Stomach smooth muscle (tissue), 2 donors: ENCODE measurements around the gene RAD50.
"Not testable (repeated sequence)": the region's sequence is repeated elsewhere in the genome, so short reads cannot be mapped to it uniquely, and the experiment has no call there.

Experiments
- H3K27ac ChIP-seq: one replicate; pipeline ENCODE4 v1.7.0; 2013; ENCODE audit warnings: mild to moderate bottlenecking, low read length, inconsistent platforms
- H3K27me3 ChIP-seq, 2 donors: one replicate each; pipeline ENCODE4 v1.7.0; 2013; ENCODE audit warnings: low read length in 2 of 2; ENCODE audit not compliant: insufficient read depth in 2 of 2, control insufficient read depth in 1 of 2
- H3K36me3 ChIP-seq, 2 donors: one replicate each; pipeline ENCODE4 v1.7.0; 2013; ENCODE audit warnings: low read length in 2 of 2; ENCODE audit not compliant: control insufficient read depth in 2 of 2, insufficient read depth in 2 of 2
- H3K4me1 ChIP-seq: one replicate; pipeline ENCODE4 v1.7.0; 2013; ENCODE audit warnings: low read length; ENCODE audit not compliant: control insufficient read depth, insufficient read depth
- H3K4me3 ChIP-seq, 2 donors: one replicate each; pipeline ENCODE4 v1.7.0; 2013; ENCODE audit warnings: low read length in 2 of 2
- H3K9ac ChIP-seq, 2 donors: one replicate each; pipeline ENCODE4 v1.7.0; 2013; ENCODE audit warnings: low read length in 2 of 2, mild to moderate bottlenecking in 1 of 2
- H3K9me3 ChIP-seq, 2 donors: one replicate each; pipeline ENCODE4 v1.7.0; 2013; ENCODE audit warnings: low read length in 2 of 2; ENCODE audit not compliant: control insufficient read depth in 2 of 2
- donor health status: healthy.
- donor health status: Pancreatic carcinoma.

Gene RAD50

DNA sequence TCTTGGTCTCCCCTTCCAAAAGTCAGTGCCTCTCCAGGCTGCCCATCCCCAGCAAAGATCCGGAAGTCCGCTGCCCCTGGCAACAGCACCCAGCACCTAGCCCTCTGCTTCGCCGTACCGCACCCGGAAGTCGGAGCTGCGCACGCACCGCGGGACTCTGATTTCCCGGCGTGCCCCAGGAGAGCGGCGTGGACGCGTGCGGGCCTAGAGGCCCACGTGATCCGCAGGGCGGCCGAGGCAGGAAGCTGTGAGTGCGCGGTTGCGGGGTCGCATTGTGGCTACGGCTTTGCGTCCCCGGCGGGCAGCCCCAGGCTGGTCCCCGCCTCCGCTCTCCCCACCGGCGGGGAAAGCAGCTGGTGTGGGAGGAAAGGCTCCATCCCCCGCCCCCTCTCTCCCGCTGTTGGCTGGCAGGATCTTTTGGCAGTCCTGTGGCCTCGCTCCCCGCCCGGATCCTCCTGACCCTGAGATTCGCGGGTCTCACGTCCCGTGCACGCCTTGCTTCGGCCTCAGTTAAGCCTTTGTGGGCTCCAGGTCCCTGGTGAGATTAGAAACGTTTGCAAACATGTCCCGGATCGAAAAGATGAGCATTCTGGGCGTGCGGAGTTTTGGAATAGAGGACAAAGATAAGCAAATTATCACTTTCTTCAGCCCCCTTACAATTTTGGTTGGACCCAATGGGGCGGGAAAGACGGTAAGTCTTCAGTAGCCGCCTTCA lies at the start of gene RAD50:
Gene RAD50 (plus strand): TSS at position 215 of the 715 bp plus-strand sequence. CDS start 348 bp downstream, at position 563.
- peak within 1 kb of the TSS; percentile 85 to 93 for H3K4me3 ChIP-seq
- peak within 1 kb of the TSS; percentile 91 to 95 for H3K9ac ChIP-seq
- no peaks in the 10 kb centered on the region for H3K27me3 ChIP-seq
- peaks cover 2 to 9% of the 10 kb centered on the region in 2 donors for H3K36me3 ChIP-seq
- no peaks in the 10 kb centered on the region for H3K9me3 ChIP-seq
- peak within 1 kb of the TSS; percentile 76 for H3K27ac ChIP-seq
- H3K4me1 ChIP-seq, result peaks cover 6% of the 10 kb centered on the region

DNA sequence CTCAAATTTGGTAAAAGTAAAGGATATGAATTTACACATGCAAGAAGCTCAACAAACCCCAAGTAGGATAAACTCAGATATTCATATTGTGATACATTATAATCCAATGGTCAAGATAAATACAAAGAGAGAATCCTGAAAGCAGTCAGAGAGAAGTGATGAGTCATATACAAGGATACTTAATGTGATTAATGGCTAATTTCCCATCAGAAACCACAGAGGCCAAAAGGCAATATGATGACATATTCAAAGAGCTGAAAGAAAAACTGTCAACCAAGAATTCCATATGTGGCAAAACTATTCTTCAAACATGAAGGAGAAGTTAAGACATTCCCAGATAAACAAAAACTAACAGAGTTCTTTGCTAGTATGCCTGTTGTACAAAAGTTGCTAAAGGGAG lies 46.7 kb upstream of the RAD50 start:
- Histone ChIP-seq H3K9me3 (no peaks in the 10 kb centered on the region), H3K9ac (no peak overlapping the region), H3K4me1 (peaks cover 11% of the 10 kb centered on the region), H3K27me3 (no peaks in the 10 kb centered on the region), H3K27ac (no peak overlapping the region), H3K36me3 (no peaks in the 10 kb centered on the region), H3K4me3 (no peak overlapping the region)

DNA sequence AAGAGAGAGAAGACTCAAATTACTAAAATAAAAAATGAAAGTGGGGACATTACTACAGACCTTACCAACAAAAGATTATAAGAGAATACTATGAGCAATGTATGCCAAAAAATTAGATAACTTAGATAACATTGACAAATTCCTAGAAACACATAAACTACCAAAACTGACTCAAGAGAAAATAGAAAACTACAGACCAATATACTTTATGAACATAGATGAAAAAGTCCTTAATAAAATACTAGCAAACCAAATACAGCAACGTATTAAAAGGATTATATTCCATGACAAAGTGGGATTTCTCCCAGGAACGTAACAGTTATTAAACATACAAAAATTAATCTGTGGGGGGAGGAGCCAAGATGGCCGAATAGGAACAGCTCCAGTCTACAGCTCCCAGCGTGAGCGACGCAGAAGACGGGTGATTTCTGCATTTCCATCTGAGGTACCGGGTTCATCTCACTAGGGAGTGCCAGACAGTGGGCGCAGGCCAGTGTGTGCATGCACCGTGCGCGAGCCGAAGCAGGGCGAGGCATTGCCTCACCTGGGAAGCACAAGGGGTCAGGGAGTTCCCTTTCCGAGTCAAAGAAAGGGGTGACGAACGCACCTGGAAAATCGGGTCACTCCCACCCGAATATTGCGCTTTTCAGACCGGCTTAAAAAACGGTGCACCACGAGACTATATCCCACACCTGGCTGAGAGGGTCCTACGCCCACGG lies 43.0 kb upstream of the RAD50 start:
- H3K4me1 ChIP-seq, H3K36me3 ChIP-seq, H3K27me3 ChIP-seq, H3K27ac ChIP-seq, H3K9me3 ChIP-seq, H3K4me3 ChIP-seq, H3K9ac ChIP-seq: not testable (repeated sequence)

DNA sequence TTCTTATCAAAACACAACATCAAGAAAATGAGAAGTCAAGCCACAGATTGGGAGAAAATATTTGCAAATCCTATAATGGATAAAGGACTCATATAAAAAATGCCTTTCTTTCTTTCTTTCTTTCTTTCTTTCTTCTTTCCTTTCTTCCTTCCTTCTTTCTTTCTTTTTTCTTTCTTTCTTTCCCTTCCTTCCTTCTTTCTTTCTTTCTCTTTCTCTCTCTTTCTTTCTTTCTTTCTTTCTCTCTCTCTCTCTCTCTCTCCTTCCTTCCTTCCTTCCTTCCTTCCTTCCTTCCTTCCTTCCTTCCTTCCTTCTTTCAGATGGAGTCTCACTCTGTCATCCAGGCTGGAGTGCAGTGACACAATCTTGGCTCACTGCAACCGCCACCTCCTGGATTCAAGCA lies 34.7 kb upstream of the RAD50 start:
- not testable (repeated sequence) for H3K9ac ChIP-seq, H3K4me1 ChIP-seq, H3K36me3 ChIP-seq, H3K9me3 ChIP-seq, H3K27me3 ChIP-seq, H3K27ac ChIP-seq, H3K4me3 ChIP-seq

DNA sequence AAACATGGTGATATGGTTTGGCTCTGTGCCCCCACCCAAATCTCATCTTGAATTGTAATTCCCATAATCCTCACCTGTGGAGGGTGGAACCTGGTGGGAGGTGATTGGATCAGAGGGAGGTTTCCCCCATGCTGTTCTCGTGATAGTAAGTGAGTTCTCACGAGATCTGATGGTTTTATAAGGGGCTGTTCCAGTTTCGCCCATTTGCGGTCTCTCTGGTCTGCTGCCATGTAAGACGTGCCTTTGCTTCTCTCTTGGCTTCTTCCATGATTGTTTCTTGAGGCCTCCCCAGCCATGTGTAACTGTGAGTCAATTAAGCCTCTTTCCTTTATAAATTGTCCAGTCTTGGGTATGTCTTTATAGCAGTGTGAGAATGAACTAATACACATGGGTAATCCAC lies 31.9 kb upstream of the RAD50 start:
- not testable (repeated sequence) for H3K27ac ChIP-seq, H3K27me3 ChIP-seq, H3K4me3 ChIP-seq, H3K4me1 ChIP-seq, H3K36me3 ChIP-seq, H3K9ac ChIP-seq, H3K9me3 ChIP-seq

DNA sequence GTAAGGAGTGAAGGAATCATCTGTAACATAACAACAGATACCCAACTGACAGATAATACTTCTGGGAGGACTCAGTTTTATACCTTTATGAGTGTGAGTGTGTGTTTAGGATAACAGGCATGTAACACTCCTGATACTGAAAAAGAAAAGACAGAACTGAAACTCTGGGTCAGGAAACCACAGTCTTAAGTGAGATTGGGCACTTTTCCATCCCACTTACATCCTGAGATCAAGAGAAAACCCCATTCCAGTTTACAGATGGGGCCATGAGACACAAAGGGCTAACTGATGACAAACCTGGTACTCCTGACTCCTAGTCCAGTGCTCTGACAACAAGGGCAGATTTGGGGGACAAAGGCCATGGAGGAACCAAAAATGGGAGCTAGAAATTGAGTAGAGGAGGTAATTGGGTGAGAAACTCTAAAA lies 31.5 kb upstream of the RAD50 start:
- Histone ChIP-seq H3K9me3 (no peaks in the 10 kb centered on the region), H3K9ac (no peak overlapping the region), H3K27ac (no peak overlapping the region), H3K36me3 (no peaks in the 10 kb centered on the region), H3K4me1 (no peaks in the 10 kb centered on the region), H3K27me3 (no peaks in the 10 kb centered on the region), H3K4me3 (no peak overlapping the region)

DNA sequence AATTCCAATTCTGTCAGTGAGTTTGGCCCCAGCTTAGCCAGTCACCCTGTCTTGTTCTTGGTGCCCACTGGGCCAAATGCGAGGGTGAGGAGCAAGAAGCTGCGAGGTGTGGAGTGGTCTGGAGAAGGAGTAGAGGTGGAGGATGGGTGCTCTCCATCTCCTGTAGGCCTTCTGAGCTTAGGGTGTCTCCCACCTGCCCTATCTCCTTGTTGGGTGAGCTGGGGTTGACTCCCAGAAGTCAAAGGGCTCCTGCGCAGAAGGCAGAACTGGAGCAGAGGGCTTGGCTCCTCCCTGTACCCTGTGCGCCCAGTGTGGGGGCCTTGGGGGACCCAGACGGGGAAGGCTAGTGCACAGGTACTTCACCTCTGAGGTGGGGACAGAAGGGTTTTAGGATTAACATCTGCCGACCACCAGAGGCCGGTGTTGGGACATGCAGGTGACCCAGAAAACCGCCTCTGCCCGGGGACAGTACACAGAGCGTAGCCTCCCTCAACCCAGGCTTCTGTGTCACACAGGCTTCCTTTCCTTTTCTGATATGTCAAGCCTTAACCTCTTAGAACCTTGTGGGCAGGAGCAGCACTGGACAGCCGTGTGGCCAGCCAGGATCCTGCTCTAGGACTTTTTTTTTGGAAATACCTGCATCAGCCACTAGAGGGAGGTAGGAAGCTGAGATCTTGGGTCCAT lies 30.3 kb upstream of the RAD50 start:
- H3K9ac ChIP-seq, result no peak overlapping the region
- no peaks in the 10 kb centered on the region for H3K36me3 ChIP-seq
- H3K27ac ChIP-seq, result no peak overlapping the region
- no peaks in the 10 kb centered on the region for H3K27me3 ChIP-seq
- no peaks in the 10 kb centered on the region for H3K9me3 ChIP-seq
- H3K4me3 ChIP-seq, result no peak overlapping the region
- no peaks in the 10 kb centered on the region for H3K4me1 ChIP-seq

DNA sequence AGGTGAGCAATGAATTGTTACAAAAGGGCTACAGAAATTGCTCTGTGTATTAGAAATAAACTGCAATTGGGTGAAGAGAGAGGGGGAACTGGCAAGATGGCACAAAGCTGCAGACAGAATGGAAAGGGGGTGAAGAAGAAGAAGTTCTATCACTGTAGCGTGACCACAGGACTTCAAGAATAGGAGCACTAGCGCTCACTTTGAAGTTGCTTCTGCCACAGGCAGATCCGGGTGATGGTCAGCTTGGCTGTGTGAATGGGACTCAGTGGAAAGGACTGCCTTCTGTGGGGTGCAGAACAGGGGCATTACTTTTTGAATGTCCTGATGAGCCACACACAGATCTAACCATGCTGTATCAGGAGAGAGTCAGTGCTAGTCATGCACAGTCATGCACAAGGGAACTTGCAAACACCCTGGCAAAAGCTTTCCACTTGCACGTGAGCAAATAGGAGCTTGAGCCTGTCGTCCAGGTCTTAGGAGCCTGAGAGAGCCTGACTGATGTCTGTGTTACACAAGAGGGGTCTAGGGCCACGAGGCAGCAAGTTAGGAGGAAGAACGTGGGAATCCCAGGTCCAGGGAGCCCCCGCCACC lies 29.7 kb upstream of the RAD50 start:
- H3K4me1 ChIP-seq, result no peaks in the 10 kb centered on the region
- H3K36me3 ChIP-seq, result no peaks in the 10 kb centered on the region
- H3K9ac ChIP-seq, result no peak overlapping the region
- no peak overlapping the region for H3K4me3 ChIP-seq
- H3K27me3 ChIP-seq, result no peaks in the 10 kb centered on the region
- H3K9me3 ChIP-seq, result no peaks in the 10 kb centered on the region
- no peak overlapping the region for H3K27ac ChIP-seq

DNA sequence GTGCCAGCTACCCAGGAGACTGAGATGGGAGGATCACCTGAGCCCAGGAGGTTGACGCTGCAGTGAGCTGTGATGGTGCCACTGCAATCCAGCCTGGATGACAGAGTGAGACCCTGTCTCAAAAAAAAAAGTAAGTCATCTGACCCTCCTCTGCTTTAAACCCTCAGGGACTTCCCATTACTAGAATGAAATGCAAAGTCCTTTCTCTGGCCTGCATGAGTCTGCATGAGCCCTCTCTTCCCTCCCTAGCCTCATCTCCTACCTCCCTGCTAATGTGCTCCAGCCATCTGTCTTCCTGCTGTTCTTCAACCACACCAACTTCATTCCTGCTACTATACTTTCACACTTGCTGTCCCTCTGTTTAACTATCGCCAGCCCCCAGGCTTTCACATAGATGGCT lies 28.8 kb upstream of the RAD50 start:
- no peak overlapping the region for H3K27ac ChIP-seq
- no peaks in the 10 kb centered on the region for H3K9me3 ChIP-seq
- no peaks in the 10 kb centered on the region for H3K27me3 ChIP-seq
- H3K9ac ChIP-seq, result no peak overlapping the region
- no peaks in the 10 kb centered on the region for H3K36me3 ChIP-seq
- no peaks in the 10 kb centered on the region for H3K4me1 ChIP-seq
- H3K4me3 ChIP-seq, result no peak overlapping the region

DNA sequence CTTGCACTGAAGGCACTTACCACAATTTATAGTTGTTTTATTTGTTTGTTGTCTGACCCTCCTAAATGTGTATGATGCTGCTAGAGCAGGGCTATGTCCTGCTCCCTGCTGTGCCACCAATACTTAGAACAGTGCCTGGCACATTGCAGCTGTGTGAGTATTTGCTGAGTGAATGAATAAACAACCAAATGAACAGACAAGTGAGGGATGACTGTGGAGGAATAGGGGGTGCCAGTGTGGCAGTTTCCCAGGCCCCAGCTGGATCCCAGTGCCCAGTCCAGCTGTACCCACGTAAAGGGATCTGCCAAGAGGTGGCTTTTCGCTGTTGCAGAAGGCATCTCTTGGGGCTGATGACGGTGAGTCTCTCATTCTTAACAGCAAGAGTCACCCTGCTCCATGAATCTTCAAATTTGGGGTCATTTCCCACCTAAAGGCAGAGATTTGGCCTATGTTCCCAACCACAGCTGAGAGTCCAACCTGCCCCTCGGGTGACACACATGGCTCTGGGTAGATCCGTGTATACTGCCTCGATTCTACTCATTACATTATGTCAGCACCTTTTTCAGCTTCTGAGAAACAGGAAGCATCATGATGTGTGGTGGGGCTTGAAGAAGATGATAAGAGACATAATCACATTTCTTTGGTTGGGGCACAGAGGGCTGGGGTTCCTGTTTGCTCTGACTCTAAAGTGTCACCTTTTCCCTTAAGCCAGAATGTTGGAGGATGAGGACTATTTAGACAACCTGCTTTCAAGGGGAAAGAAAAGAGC lies 27.7 kb upstream of the RAD50 start:
- H3K4me3 ChIP-seq, result no peak overlapping the region
- H3K27ac ChIP-seq, result no peak overlapping the region
- no peaks in the 10 kb centered on the region for H3K36me3 ChIP-seq
- H3K9me3 ChIP-seq, result no peaks in the 10 kb centered on the region
- no peak overlapping the region for H3K9ac ChIP-seq
- no peaks in the 10 kb centered on the region for H3K4me1 ChIP-seq
- H3K27me3 ChIP-seq, result no peaks in the 10 kb centered on the region
